Glomerular visceral epithelial cell (primary cell): ENCODE data around the gene OSMR.

ENCODE experiments used
- DNase-seq: peaks from one replicate; pipeline ENCODE4 v3.0.0-alpha.2; 2016; ENCODE audit errors: extremely low spot score

OSMR gene

GRCh38 chr5:38926121-38926520 is 80.3 kb downstream of the OSMR start:
- peak; percentile 36 for DNase-seq

GRCh38 chr5:38927470-38927869 is 81.7 kb downstream of the OSMR start:
- no peak for DNase-seq

- no peak for DNase-seq
Observed at GRCh38 chr5:38929838-38930237, 84.0 kb downstream of the OSMR start.

- DNase-seq: no peak
Observed at GRCh38 chr5:38931731-38932130, 85.9 kb downstream of the OSMR start.

GRCh38 chr5:38932854-38933408 is 87.1 kb downstream of the OSMR start:
- DNase-seq: no peak

- no peak for DNase-seq
Observed at GRCh38 chr5:38935437-38935836, 89.6 kb downstream of the OSMR start.

GRCh38 chr5:38936269-38936668 is 90.5 kb downstream of the OSMR start:
- DNase-seq: no peak

GRCh38 chr5:38938424-38938823 is 92.6 kb downstream of the OSMR start:
- no peak for DNase-seq

- DNase-seq: no peak
Observed at GRCh38 chr5:38938973-38939372, 93.2 kb downstream of the OSMR start.

GRCh38 chr5:38940230-38940858 is 94.5 kb downstream of the OSMR start:
- no peak for DNase-seq

- no peak for DNase-seq
Observed at GRCh38 chr5:38941912-38942311, 96.1 kb downstream of the OSMR start.

GRCh38 chr5:38944282-38944681 is 98.5 kb downstream of the OSMR start:
- DNase-seq: no peak

- no peak for DNase-seq
Observed at GRCh38 chr5:38948501-38948900, 102.7 kb downstream of the OSMR start.

- no peak for DNase-seq
Observed at GRCh38 chr5:38953426-38954012, 107.7 kb downstream of the OSMR start.

- no peak for DNase-seq
Observed at GRCh38 chr5:38961691-38962090, 115.9 kb downstream of the OSMR start.

- DNase-seq: peak; percentile 2
Observed at GRCh38 chr5:38968665-38969064, 122.9 kb downstream of the OSMR start.

- no peak for DNase-seq
Observed at GRCh38 chr5:38978036-38978435, 132.2 kb downstream of the OSMR start.

- DNase-seq: no peak
Observed at GRCh38 chr5:38979535-38979934, 133.7 kb downstream of the OSMR start.
